ENCODE data around the gene ENTHD1.

Gene ENTHD1

DNA sequence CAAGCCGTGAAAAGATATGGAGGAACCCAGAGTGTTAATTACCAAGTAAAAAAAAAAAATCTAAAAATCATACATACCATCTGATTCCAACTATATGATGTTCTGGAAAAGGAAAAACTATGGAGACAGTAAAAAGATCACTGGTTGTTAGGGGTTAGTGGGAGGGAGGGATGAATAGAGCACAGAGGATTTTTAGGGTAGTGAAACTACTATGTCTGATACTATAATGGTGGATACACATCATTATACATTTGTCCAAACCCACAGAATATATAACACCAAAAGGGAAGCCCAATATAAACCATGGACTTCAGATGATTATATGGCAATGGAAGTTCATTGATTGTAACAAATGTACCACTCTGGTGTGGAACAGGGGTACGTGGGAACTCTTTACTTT, 74.1 kb downstream of the ENTHD1 start (continued):
- TF ChIP-seq ZNF324 (tag by site-specific recombination; IDR thresholded peaks at IDR 0.05) = no peak
- TF ChIP-seq, protein P1, sequence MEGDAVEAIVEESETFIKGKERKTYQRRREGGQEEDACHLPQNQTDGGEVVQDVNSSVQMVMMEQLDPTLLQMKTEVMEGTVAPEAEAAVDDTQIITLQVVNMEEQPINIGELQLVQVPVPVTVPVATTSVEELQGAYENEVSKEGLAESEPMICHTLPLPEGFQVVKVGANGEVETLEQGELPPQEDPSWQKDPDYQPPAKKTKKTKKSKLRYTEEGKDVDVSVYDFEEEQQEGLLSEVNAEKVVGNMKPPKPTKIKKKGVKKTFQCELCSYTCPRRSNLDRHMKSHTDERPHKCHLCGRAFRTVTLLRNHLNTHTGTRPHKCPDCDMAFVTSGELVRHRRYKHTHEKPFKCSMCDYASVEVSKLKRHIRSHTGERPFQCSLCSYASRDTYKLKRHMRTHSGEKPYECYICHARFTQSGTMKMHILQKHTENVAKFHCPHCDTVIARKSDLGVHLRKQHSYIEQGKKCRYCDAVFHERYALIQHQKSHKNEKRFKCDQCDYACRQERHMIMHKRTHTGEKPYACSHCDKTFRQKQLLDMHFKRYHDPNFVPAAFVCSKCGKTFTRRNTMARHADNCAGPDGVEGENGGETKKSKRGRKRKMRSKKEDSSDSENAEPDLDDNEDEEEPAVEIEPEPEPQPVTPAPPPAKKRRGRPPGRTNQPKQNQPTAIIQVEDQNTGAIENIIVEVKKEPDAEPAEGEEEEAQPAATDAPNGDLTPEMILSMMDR (tag by site-specific recombination; IDR thresholded peaks at IDR 0.05) = no peak
- TF ChIP-seq ZBTB1 (tag by site-specific recombination; IDR thresholded peaks at IDR 0.05) = no peak

DNA sequence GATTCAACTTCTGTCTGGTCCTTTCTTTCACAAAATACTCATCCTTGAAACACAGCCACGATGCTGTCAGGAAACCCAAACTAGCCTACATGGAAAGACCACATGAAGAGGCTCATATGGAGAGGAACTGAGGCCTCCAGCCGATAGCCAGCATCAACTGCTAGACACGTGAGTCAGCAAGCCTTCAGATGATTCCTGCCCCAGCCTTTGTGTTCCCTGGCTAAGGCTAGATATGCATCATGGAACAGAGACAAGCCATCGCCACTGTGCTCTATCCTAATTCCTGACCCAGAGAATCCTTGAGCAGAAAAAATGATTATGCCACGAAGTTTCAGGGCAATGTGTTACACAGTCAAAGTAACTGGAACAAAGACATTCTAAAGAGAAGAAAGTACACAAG, 75.5 kb downstream of the ENTHD1 start:
- no peaks in the 10 kb centered on the region for H3K36me3 ChIP-seq (ENCODE audit: control insufficient read depth in 2 of 2, insufficient read depth in 1 of 2, low read length in 2 of 2)
- POLR2A ChIA-PET = no interaction called here
- H3K4me3 ChIP-seq (ENCODE audit: low read depth, low read length) = no peak overlapping the region
- TF ChIP-seq ZBTB20 (tag by site-specific recombination; IDR thresholded peaks at IDR 0.05) (no peak), ZNF433 (tag by site-specific recombination; IDR thresholded peaks at IDR 0.05; ENCODE audit: low read depth) (no peak), SCRT1 (tag by site-specific recombination; IDR thresholded peaks at IDR 0.05; ENCODE audit: borderline replicate concordance) (no peak), HOXA7 (CRISPR knock-in tag; IDR thresholded peaks at IDR 0.05; ENCODE audit: borderline replicate concordance) (no peak), ZFHX2 (tag by site-specific recombination; conservative IDR thresholded peaks at IDR 0.05) (no peak), ZNF707 (tag by site-specific recombination; IDR thresholded peaks at IDR 0.05) (no peak), SP2 (tag by site-specific recombination; IDR thresholded peaks at IDR 0.05) (no peak), ZBTB1 (tag by site-specific recombination; IDR thresholded peaks at IDR 0.05) (no peak), ZNF391 (tag by site-specific recombination; IDR thresholded peaks at IDR 0.05; ENCODE audit: borderline replicate concordance, low read depth) (no peak), ZNF2 (tag by site-specific recombination; IDR thresholded peaks at IDR 0.05) (no peak)
- TF ChIP-seq, protein P2, sequence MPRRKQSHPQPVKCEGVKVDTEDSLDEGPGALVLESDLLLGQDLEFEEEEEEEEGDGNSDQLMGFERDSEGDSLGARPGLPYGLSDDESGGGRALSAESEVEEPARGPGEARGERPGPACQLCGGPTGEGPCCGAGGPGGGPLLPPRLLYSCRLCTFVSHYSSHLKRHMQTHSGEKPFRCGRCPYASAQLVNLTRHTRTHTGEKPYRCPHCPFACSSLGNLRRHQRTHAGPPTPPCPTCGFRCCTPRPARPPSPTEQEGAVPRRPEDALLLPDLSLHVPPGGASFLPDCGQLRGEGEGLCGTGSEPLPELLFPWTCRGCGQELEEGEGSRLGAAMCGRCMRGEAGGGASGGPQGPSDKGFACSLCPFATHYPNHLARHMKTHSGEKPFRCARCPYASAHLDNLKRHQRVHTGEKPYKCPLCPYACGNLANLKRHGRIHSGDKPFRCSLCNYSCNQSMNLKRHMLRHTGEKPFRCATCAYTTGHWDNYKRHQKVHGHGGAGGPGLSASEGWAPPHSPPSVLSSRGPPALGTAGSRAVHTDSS (tag by site-specific recombination; IDR thresholded peaks at IDR 0.05) = no peak
- TF ChIP-seq, protein P3, sequence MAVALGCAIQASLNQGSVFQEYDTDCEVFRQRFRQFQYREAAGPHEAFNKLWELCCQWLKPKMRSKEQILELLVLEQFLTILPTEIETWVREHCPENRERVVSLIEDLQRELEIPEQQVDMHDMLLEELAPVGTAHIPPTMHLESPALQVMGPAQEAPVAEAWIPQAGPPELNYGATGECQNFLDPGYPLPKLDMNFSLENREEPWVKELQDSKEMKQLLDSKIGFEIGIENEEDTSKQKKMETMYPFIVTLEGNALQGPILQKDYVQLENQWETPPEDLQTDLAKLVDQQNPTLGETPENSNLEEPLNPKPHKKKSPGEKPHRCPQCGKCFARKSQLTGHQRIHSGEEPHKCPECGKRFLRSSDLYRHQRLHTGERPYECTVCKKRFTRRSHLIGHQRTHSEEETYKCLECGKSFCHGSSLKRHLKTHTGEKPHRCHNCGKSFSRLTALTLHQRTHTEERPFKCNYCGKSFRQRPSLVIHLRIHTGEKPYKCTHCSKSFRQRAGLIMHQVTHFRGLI (tag by site-specific recombination; IDR thresholded peaks at IDR 0.05) = no peak
- TF ChIP-seq, protein P4, sequence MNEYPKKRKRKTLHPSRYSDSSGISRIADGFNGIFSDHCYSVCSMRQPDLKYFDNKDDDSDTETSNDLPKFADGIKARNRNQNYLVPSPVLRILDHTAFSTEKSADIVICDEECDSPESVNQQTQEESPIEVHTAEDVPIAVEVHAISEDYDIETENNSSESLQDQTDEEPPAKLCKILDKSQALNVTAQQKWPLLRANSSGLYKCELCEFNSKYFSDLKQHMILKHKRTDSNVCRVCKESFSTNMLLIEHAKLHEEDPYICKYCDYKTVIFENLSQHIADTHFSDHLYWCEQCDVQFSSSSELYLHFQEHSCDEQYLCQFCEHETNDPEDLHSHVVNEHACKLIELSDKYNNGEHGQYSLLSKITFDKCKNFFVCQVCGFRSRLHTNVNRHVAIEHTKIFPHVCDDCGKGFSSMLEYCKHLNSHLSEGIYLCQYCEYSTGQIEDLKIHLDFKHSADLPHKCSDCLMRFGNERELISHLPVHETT (tag by site-specific recombination; IDR thresholded peaks at IDR 0.05) = no peak
- TF ChIP-seq, protein P5, sequence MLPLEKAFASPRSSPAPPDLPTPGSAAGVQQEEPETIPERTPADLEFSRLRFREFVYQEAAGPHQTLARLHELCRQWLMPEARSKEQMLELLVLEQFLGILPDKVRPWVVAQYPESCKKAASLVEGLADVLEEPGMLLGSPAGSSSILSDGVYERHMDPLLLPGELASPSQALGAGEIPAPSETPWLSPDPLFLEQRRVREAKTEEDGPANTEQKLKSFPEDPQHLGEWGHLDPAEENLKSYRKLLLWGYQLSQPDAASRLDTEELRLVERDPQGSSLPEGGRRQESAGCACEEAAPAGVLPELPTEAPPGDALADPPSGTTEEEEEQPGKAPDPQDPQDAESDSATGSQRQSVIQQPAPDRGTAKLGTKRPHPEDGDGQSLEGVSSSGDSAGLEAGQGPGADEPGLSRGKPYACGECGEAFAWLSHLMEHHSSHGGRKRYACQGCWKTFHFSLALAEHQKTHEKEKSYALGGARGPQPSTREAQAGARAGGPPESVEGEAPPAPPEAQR (tag by site-specific recombination; IDR thresholded peaks at IDR 0.05) = no peak
- no peaks in the 10 kb centered on the region for H3K9me3 ChIP-seq (ENCODE audit: control insufficient read depth, insufficient read depth, low read depth, low read length)
- H3K4me1 ChIP-seq (ENCODE audit: control insufficient read depth, insufficient read depth, low read length) = no peaks in the 10 kb centered on the region
- H3K27ac ChIP-seq (ENCODE audit: extremely low read depth, low read depth, low read length) = no peak overlapping the region
- CTCF ChIA-PET = interaction anchor here (1.6 kb wide), 2 partner anchors 10 kb away, joined by 6 to 10 read pairs; no protein-coding TSS in a partner anchor

DNA sequence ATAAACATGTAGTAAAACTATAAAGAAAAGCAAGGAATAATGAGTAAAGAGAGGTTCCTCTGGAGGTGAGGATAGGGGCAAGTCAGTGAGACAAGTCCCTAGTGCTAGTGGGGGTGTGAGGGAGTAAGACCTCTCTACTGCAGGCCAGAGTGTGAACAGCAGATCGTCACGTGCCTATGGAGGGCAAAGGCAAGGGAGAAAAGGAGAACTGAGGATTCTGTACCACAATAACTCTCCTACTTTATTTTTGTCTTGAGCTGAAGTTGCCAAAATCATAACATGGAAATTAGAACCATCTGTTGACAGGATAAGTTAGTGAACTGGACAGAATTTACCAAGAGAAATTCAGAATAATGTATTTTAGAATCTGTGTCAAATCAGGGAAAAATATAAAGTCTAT, 77.6 kb downstream of the ENTHD1 start:
- no peak overlapping the region for H3K27ac ChIP-seq (ENCODE audit: extremely low read depth, low read depth, low read length)
- H3K9me3 ChIP-seq (ENCODE audit: control insufficient read depth, insufficient read depth, low read depth, low read length) = no peaks in the 10 kb centered on the region
- H3K4me1 ChIP-seq (ENCODE audit: control insufficient read depth, insufficient read depth, low read length) = no peaks in the 10 kb centered on the region
- no peaks in the 10 kb centered on the region for H3K36me3 ChIP-seq (ENCODE audit: control insufficient read depth in 2 of 2, insufficient read depth in 1 of 2, low read length in 2 of 2)
- TF ChIP-seq ZNF776 (tag by site-specific recombination; IDR thresholded peaks at IDR 0.05; ENCODE audit: borderline replicate concordance) = no peak
- no peak for TF ChIP-seq ZNF571 (tag by site-specific recombination; IDR thresholded peaks at IDR 0.05)
- TF ChIP-seq ZNF423 (tag by site-specific recombination; IDR thresholded peaks at IDR 0.05) = no peak
- TF ChIP-seq, protein P6, sequence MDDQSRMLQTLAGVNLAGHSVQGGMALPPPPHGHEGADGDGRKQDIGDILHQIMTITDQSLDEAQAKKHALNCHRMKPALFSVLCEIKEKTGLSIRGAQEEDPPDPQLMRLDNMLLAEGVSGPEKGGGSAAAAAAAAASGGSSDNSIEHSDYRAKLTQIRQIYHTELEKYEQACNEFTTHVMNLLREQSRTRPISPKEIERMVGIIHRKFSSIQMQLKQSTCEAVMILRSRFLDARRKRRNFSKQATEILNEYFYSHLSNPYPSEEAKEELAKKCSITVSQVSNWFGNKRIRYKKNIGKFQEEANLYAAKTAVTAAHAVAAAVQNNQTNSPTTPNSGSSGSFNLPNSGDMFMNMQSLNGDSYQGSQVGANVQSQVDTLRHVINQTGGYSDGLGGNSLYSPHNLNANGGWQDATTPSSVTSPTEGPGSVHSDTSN (CRISPR knock-in tag; IDR thresholded peaks at IDR 0.05) = no peak
- TF ChIP-seq ZNF600 (tag by site-specific recombination; IDR thresholded peaks at IDR 0.05) = no peak
- CTCF ChIA-PET = no interaction called here
- POLR2A ChIA-PET = no interaction called here
- no peak overlapping the region for H3K4me3 ChIP-seq (ENCODE audit: low read depth, low read length)
